IMR-90 (cell line): ENCODE results near the gene FGD3. TPM values are rescaled to one million over a fixed set of nuclear protein-coding genes. Genes with fewer than 3 reads are reported as not detected.
"Not testable (repeated sequence)": the region's sequence is repeated elsewhere in the genome, so short reads cannot be mapped to it uniquely, and the experiment has no call there.

Experiments
- ATAC-seq: fragments of 200-7000 bp; cut with Tn5 transposase; 2 replicates; pipeline ENCODE4 v1.9.1; 2020; ENCODE audit warnings: low read depth, mild to moderate bottlenecking, moderate library complexity
- BruUV-seq: library from RNA; stranded (reverse); fragments of 400-500 nt; replicated peaks from 2 replicates; lab custom pipeline; 2021; lab: Mats Ljungman, UMichigan
- CTCF ChIA-PET: fragments of 300-600 bp; formaldehyde crosslinking; extraction: SDS; loops from one replicate; lab custom pipeline; 2021; ENCODE audit warnings: antibody characterized with exemption; lab: Yijun Ruan, JAX
- POLR2A ChIA-PET: fragments of 300-600 bp; sonication (Branson Sonifier 250); formaldehyde crosslinking; loops from one replicate; lab custom pipeline; 2022; ENCODE audit warnings: antibody characterized with exemption; ENCODE audit not compliant: unreplicated experiment; lab: Charles Lee
- DNase-seq: peaks from one replicate; pipeline ENCODE4 v3.0.0; 2013
- H2AFZ ChIP-seq: replicated peaks from 2 replicates; pipeline ENCODE3; 2013; ENCODE audit warnings: low read length, mild to moderate bottlenecking; ENCODE audit not compliant: poor library complexity
- H2AK5ac ChIP-seq: 2 replicates; pipeline ENCODE4 v1.6.1; 2013; ENCODE audit warnings: low read depth, low read length, inconsistent platforms
- H2AK9ac ChIP-seq: replicated peaks from 2 replicates; pipeline ENCODE3; 2013; ENCODE audit warnings: mild to moderate bottlenecking, low read depth, low read length, moderate library complexity; ENCODE audit not compliant: poor library complexity
- H2BK120ac ChIP-seq: 2 replicates; pipeline ENCODE4 v1.6.1; 2013; ENCODE audit warnings: low read depth, low read length, inconsistent platforms
- H2BK15ac ChIP-seq: 3 replicates; pipeline ENCODE4 v1.6.1; 2013; ENCODE audit warnings: low read depth, low read length, inconsistent platforms
- H2BK20ac ChIP-seq: 2 replicates; pipeline ENCODE4 v1.6.1; 2013; ENCODE audit warnings: low read depth, mild to moderate bottlenecking, inconsistent platforms, low read length, moderate library complexity
- H2BK5ac ChIP-seq: 2 replicates; pipeline ENCODE4 v1.6.1; 2013; ENCODE audit warnings: mild to moderate bottlenecking, low read depth, low read length, inconsistent platforms; ENCODE audit not compliant: poor library complexity, severe bottlenecking
- H3K14ac ChIP-seq: replicated peaks from 2 replicates; pipeline ENCODE4 v1.6.1; 2013; ENCODE audit warnings: low read depth, low read length, inconsistent platforms
- H3K18ac ChIP-seq: 2 replicates; pipeline ENCODE4 v1.6.1; 2013; ENCODE audit warnings: low read depth, low read length, control low read depth
- H3K23ac ChIP-seq: 2 replicates; pipeline ENCODE4 v1.6.1; 2013; ENCODE audit warnings: low read depth, low read length, inconsistent platforms
- H3K27ac ChIP-seq: 2 replicates; pipeline ENCODE4 v1.5.1; 2013; ENCODE audit warnings: mild to moderate bottlenecking, control low read depth, low read length; ENCODE audit not compliant: insufficient read depth
- H3K27me3 ChIP-seq: 2 replicates; pipeline ENCODE4 v1.6.1; 2013; ENCODE audit warnings: low read length; ENCODE audit not compliant: control insufficient read depth, insufficient read depth
- H3K36me3 ChIP-seq: 2 replicates; pipeline ENCODE4 v1.6.1; 2013; ENCODE audit warnings: low read length, mixed read lengths; ENCODE audit not compliant: control insufficient read depth, insufficient read depth
- H3K4ac ChIP-seq: 2 replicates; pipeline ENCODE4 v1.6.1; 2013; ENCODE audit warnings: low read depth, low read length, inconsistent platforms
- H3K4me1 ChIP-seq: 2 replicates; pipeline ENCODE4 v1.6.1; 2013; ENCODE audit warnings: low read length, mixed read lengths; ENCODE audit not compliant: control insufficient read depth, insufficient read depth
- H3K4me2 ChIP-seq: 2 replicates; pipeline ENCODE4 v1.6.1; 2013; ENCODE audit warnings: low read depth, mild to moderate bottlenecking, control low read depth, low read length, moderate library complexity
- H3K4me3 ChIP-seq: 2 replicates; pipeline ENCODE4 v1.5.1; 2013; ENCODE audit warnings: low read depth, mild to moderate bottlenecking, control low read depth, low read length, moderate library complexity; ENCODE audit not compliant: insufficient read depth
- H3K56ac ChIP-seq: 2 replicates; pipeline ENCODE4 v1.6.1; 2013; ENCODE audit warnings: low read length, inconsistent platforms; ENCODE audit not compliant: insufficient read depth; ENCODE audit errors: extremely low read depth
- H3K79me1 ChIP-seq, 2 experiments: 2 replicates each; pipeline ENCODE4 v1.6.1; 2013; ENCODE audit warnings: low read length in 2 of 2, inconsistent platforms in 1 of 2, low read depth in 1 of 2
- H3K9ac ChIP-seq: 2 replicates; pipeline ENCODE4 v1.6.1; 2013; ENCODE audit warnings: low read depth, low read length, control low read depth
- H3K9me1 ChIP-seq: 2 replicates; pipeline ENCODE4 v1.6.1; 2013; ENCODE audit warnings: low read length, inconsistent platforms; ENCODE audit not compliant: insufficient read depth
- H3K9me3 ChIP-seq: 2 replicates; pipeline ENCODE4 v1.6.1; 2013; ENCODE audit warnings: low read length; ENCODE audit not compliant: control insufficient read depth, insufficient read depth
- H4K20me1 ChIP-seq: 2 replicates; pipeline ENCODE4 v1.6.1; 2013; ENCODE audit warnings: low read length, inconsistent platforms; ENCODE audit not compliant: insufficient read depth
- H4K5ac ChIP-seq: 2 replicates; pipeline ENCODE4 v1.6.1; 2013; ENCODE audit warnings: mild to moderate bottlenecking, low read depth, low read length, control low read depth
- H4K8ac ChIP-seq, 2 experiments: 2 replicates each; pipeline ENCODE4 v1.6.1; 2013; ENCODE audit warnings: low read depth in 2 of 2, low read length in 2 of 2, control low read depth in 1 of 2, inconsistent platforms in 1 of 2
- H4K91ac ChIP-seq: 2 replicates; pipeline ENCODE4 v1.6.1; 2013; ENCODE audit warnings: low read depth, low read length, inconsistent platforms; ENCODE audit not compliant: insufficient read depth
- WGBS, 2 experiments: methylation state at CpG; one replicate each; pipeline versions ENCODE4 v1.1.5 to v1.1.7; 2013; ENCODE audit warnings: missing lambda C conversion rate in 2 of 2; ENCODE audit not compliant: insufficient read length in 1 of 2; ENCODE audit errors: extremely low coverage in 2 of 2; 5-methylcytosine and 5-hydroxymethylcytosine counted together
- dilution Hi-C: fragments of 300-500 bp; cut with HindIII; formaldehyde crosslinking; loops from one replicate; pipeline ENCODE4 v1.14.3; 2018; ENCODE audit warnings: low sequenced_read_pairs; ENCODE audit not compliant: unreplicated experiment
- in situ Hi-C: fragments of 300-500 bp; cut with MboI; formaldehyde crosslinking; loops from 3 replicates; pipeline ENCODE4 v1.14.3; 2019; ENCODE audit warnings: low sequenced_read_pairs, inconsistent platforms, mixed read lengths
- intact Hi-C: fragments of 100-400 bp; cut with micrococcal nuclease; formaldehyde crosslinking; loops from 2 replicates; pipeline ENCODE4 v1.10.0; 2022
- polyA plus RNA-seq, 3 experiments: library from polyadenylated mRNA; depleted of rRNA; stranded (reverse); fragments of >200 nt; gene quantifications; 2 replicates each; pipeline ENCODE4 v1.2.3, GENCODE V29; 2012; ENCODE audit warnings: low replicate concordance in 1 of 3
- total RNA-seq: library from RNA; depleted of rRNA; stranded (reverse); fragments of >200 nt; gene quantifications from 2 replicates; pipeline ENCODE4 v1.2.3, GENCODE V29; 2012

FGD3 gene
- total and polyA plus RNA-seq, 2 of the 4 experiments (the other 2 are of a cell fraction): not detected

DNA sequence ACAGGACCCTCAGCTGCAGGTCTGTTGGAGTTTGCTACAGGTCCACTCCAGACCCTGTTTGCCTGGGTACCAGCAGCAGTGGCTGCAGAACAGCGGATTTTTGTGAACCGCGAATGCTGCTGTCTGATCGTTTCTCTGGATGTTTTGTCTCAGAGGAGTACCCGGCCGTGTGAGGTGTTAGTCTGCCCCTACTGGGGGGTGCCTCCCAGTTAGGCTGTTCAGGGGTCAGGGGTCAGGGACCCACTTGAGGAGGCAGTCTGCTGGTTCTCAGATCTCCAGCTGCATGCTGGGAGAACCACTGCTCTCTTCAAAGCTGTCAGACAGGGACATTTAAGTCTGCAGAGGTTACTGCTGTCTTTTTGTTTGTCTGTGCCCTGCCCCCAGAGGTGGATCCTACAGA lies 42.2 kb upstream of the FGD3 start:
- CTCF ChIA-PET, BruUV-seq: not testable (repeated sequence)

More for the DNA sequence above, 42.2 kb upstream of the FGD3 start:
- H2AK9ac ChIP-seq, H2AFZ ChIP-seq, H3K56ac ChIP-seq, H3K4me1 ChIP-seq, in situ Hi-C loops, H3K23ac ChIP-seq, dilution Hi-C loops, H3K79me1 ChIP-seq, H3K9me1 ChIP-seq, H3K9me3 ChIP-seq, H4K5ac ChIP-seq, H3K18ac ChIP-seq, H3K27me3 ChIP-seq, H3K4me2 ChIP-seq, DNase-seq, H3K9ac ChIP-seq, H3K36me3 ChIP-seq, H3K14ac ChIP-seq, intact Hi-C loops, H2AK5ac ChIP-seq, POLR2A ChIA-PET, H4K8ac ChIP-seq, H4K91ac ChIP-seq, H2BK5ac ChIP-seq, H3K27ac ChIP-seq, H3K4me3 ChIP-seq, H2BK15ac ChIP-seq, H3K4ac ChIP-seq, H2BK120ac ChIP-seq, H4K20me1 ChIP-seq, ATAC-seq, H2BK20ac ChIP-seq: not testable (repeated sequence)
- 100% methylated on average over 1 of the region's 6 CpGs; no CpG with 5 or more reads in 1 of the 2 experiments for WGBS, 2 experiments
